OCI-LY7 (cell line): ENCODE results near the gene HTR2A. TPM values are rescaled to one million over a fixed set of nuclear protein-coding genes. Genes with fewer than 3 reads are reported as not detected.
A peak's percentile ranks its signal among the peaks of the same experiment; 100 is the strongest.

Experiments used
- BruUV-seq: library from RNA; stranded (reverse); fragments of 400-500 nt; replicated peaks from 2 replicates; lab custom pipeline; 2021; lab: Mats Ljungman, UMichigan
- CTCF ChIA-PET: fragments of 300-600 bp; sonication (Branson Sonifier 250); formaldehyde crosslinking; loops from one replicate; lab custom pipeline; 2022; ENCODE audit warnings: antibody characterized with exemption; ENCODE audit not compliant: unreplicated experiment; lab: Charles Lee
- POLR2A ChIA-PET: fragments of 300-600 bp; sonication (Branson Sonifier 250); formaldehyde crosslinking; loops from one replicate; lab custom pipeline; 2022; ENCODE audit warnings: antibody characterized with exemption; lab: Charles Lee
- DNase-seq: peaks from one replicate; pipeline ENCODE4 v3.0.0-alpha.2; 2015; ENCODE audit warnings: low spot score
- H2AFZ ChIP-seq: fragments of 200-600 bp; sonication (generic), shearing (Covaris generic); 2 replicates; pipeline ENCODE4 v1.6.1; 2014; ENCODE audit warnings: mild to moderate bottlenecking, antibody characterized with exemption, low read length, moderate library complexity
- H3K27ac ChIP-seq: fragments of 200-600 bp; sonication (generic); 2 replicates; pipeline ENCODE4 v1.5.1; 2014; ENCODE audit warnings: mixed run types, low read depth, mild to moderate bottlenecking, moderate library complexity, low read length, inconsistent platforms; ENCODE audit not compliant: poor library complexity, severe bottlenecking
- H3K36me3 ChIP-seq: fragments of 200-600 bp; sonication (generic); 2 replicates; pipeline ENCODE4 v1.6.1; 2014; ENCODE audit warnings: mild to moderate bottlenecking, antibody characterized with exemption, low read length, moderate library complexity, mixed read lengths; ENCODE audit not compliant: insufficient read depth
- H3K4me1 ChIP-seq: fragments of 200-600 bp; sonication (generic); 2 replicates; pipeline ENCODE4 v1.5.1; 2014; ENCODE audit warnings: mild to moderate bottlenecking, low read length; ENCODE audit not compliant: insufficient read depth, poor library complexity, severe bottlenecking
- H3K4me2 ChIP-seq: fragments of 200-600 bp; sonication (generic); 2 replicates; pipeline ENCODE4 v1.6.1; 2014; ENCODE audit warnings: mild to moderate bottlenecking, low read length
- H3K4me3 ChIP-seq: fragments of 200-600 bp; sonication (generic); 2 replicates; pipeline ENCODE4 v1.5.1; 2014; ENCODE audit warnings: mild to moderate bottlenecking, low read depth, low read length; ENCODE audit not compliant: poor library complexity, severe bottlenecking
- H3K79me2 ChIP-seq: fragments of 200-600 bp; sonication (generic); 2 replicates; pipeline ENCODE4 v1.6.1; 2016; ENCODE audit warnings: low read depth, mild to moderate bottlenecking, low read length, moderate library complexity, mixed read lengths; ENCODE audit not compliant: insufficient read depth
- H3K9me2 ChIP-seq: fragments of 200-600 bp; sonication (generic); 2 replicates; pipeline ENCODE4 v1.6.1; 2016; ENCODE audit warnings: mild to moderate bottlenecking, low read length, mixed read lengths; ENCODE audit not compliant: insufficient read depth
- H3K9me3 ChIP-seq: fragments of 200-600 bp; sonication (generic); 2 replicates; pipeline ENCODE4 v1.6.1; 2014; ENCODE audit warnings: mild to moderate bottlenecking, mixed run types, low read length, mixed read lengths
- H4K20me1 ChIP-seq: fragments of 200-600 bp; sonication (generic); 2 replicates; pipeline ENCODE4 v1.6.1; 2014; ENCODE audit warnings: mild to moderate bottlenecking, antibody characterized with exemption, low read length, moderate library complexity, mixed read lengths; ENCODE audit not compliant: insufficient read depth
- EZH2phosphoT487 ChIP-seq: fragments of 200-600 bp; sonication (generic); IDR thresholded peaks from 2 replicates; pipeline ENCODE4 v1.6.1; 2018; ENCODE audit warnings: low read depth, borderline replicate concordance, mild to moderate bottlenecking, mixed run types, antibody characterized with exemption, low read length, moderate library complexity, mixed read lengths
- intact Hi-C: fragments of 100-400 bp; cut with micrococcal nuclease; formaldehyde crosslinking; loops from one replicate; pipeline ENCODE4 v1.10.0; 2022; ENCODE audit not compliant: unreplicated experiment
- total RNA-seq, 2 experiments: library from RNA; depleted of rRNA in 1 of 2; stranded (reverse); fragments of >200 nt in 1 of 2; shearing (Covaris generic) in 1 of 2; gene quantifications; 2 replicates each; pipeline ENCODE4 v1.2.3, GENCODE V29; 2014 to 2022
- TF ChIP-seq, protein P1 (sequence below): fragments of 200-600 bp; sonication (generic); conservative IDR thresholded peaks from 2 replicates; pipeline ENCODE4 v1.5.1; 2014; ENCODE audit warnings: mild to moderate bottlenecking, antibody characterized with exemption, low read length, moderate library complexity, mixed read lengths

The HTR2A gene
- total RNA-seq, 2 experiments from 2014 or later = not detected

DNA sequence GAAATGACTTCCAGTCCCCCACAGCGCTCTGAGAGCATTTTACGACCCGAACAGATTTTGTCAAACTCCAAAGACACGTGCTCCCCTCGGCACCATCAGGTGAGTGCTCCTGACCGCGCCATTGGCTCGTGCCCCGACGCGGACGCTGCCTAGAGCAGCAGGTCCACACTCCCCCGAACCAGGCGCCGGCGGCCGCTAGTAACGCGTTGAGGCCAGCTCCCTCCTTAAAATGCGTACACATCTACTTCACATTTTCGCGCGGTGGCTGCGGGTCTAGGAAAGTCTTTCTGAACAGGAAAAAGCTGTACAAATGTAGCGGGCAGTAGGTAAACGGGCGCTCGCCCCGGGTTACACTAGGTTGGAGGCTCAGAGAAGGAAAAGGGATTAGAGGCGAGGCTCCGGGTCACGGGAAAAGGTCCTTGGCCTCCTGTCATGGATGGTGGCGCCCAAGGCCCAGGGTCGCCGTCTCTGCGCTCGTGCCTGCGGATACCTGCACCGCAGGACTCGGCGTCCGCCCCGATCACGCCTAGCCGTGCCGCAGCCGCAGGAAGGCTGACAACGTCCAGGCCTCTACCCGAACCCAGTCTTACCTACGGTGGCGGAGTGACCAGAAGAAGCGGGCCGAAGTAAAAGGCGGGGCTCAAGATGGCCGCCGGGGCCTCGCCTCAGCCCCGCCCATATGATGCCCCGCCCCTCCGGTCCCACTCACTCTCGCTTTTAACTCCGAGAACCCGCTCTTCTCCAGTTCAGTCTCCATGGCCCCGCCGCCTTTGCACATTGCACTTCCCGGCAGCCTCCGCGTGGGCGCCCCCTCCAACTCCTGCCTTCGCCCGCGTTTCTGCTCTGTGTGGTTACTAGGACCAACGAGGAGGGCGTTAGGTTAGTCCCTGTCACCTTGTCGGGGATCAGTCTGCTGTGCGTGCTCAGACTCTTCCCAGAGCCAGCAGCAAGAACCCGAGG lies 100.1 kb downstream of the HTR2A start, which contains the start of gene ESD:
Gene ESD, minus strand, starts transcription at position 647 of the 960 bp plus-strand sequence. CDS start 5,748 bp downstream, outside the sequence.
- Histone ChIP-seq H3K9me3 (no peaks in the 10 kb centered on the region), H3K4me3 (peak within 1 kb of the TSS; percentile 71), H4K20me1 (no peaks in the 10 kb centered on the region), H3K36me3 (no peaks in the 10 kb centered on the region), H3K9me2 (no peaks in the 10 kb centered on the region), H3K27ac (peak within 1 kb of the TSS; percentile 45), H2AFZ (peak within 1 kb of the TSS; percentile 91), H3K79me2 (peaks cover 14% of the 10 kb centered on the region; the same call in 1 of the 2 replicates), H3K4me2 (peak within 1 kb of the TSS; percentile 69), H3K4me1 (peaks cover 17% of the 10 kb centered on the region)
- DNase-seq = peak; percentile 83
- ChIA-PET CTCF (no interaction called here), POLR2A (interaction anchor here (0.6 to 0.8 kb wide), 2 partner anchors 12 to 850 kb away, joined by 3 read pairs; no protein-coding TSS in a partner anchor)
- TF ChIP-seq, protein P1, sequence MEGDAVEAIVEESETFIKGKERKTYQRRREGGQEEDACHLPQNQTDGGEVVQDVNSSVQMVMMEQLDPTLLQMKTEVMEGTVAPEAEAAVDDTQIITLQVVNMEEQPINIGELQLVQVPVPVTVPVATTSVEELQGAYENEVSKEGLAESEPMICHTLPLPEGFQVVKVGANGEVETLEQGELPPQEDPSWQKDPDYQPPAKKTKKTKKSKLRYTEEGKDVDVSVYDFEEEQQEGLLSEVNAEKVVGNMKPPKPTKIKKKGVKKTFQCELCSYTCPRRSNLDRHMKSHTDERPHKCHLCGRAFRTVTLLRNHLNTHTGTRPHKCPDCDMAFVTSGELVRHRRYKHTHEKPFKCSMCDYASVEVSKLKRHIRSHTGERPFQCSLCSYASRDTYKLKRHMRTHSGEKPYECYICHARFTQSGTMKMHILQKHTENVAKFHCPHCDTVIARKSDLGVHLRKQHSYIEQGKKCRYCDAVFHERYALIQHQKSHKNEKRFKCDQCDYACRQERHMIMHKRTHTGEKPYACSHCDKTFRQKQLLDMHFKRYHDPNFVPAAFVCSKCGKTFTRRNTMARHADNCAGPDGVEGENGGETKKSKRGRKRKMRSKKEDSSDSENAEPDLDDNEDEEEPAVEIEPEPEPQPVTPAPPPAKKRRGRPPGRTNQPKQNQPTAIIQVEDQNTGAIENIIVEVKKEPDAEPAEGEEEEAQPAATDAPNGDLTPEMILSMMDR = no peak
- no peak for TF ChIP-seq EZH2phosphoT487
- no TSS peak for BruUV-seq
- intact Hi-C loops = no loop called here

DNA sequence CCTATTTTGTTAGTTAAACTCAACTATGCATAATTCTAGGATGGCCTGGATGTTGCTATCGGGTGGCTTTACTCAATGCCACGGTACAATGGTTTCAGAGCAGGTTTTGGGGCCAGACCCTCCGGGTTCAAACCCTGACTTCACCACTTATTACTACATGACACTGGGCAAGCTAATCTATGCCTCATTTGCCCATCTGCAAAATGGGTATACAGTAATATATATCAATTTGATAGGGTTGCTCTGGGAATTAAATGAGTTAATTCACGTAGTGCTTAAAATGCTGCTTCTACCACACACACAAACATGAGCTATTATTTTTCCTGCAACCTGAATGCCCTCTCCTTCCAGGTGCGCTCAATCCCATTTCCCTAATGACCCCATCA lies 100.7 kb downstream of the HTR2A start:
- Histone ChIP-seq H4K20me1 (no peaks in the 10 kb centered on the region), H3K9me3 (no peaks in the 10 kb centered on the region), H3K36me3 (peaks cover 6% of the 10 kb centered on the region), H3K4me3 (peak overlapping the region; percentile 71), H3K27ac (no peak overlapping the region), H2AFZ (peak overlapping the region; percentile 91; the same call in 1 of the 2 replicates), H3K79me2 (peaks cover 14% of the 10 kb centered on the region; the same call in 1 of the 2 replicates), H3K9me2 (no peaks in the 10 kb centered on the region), H3K4me2 (peak overlapping the region; percentile 69), H3K4me1 (peaks cover 17% of the 10 kb centered on the region)
- intact Hi-C loops = no loop called here
- no peak for DNase-seq
- ChIA-PET CTCF (no interaction called here), POLR2A (interaction anchor here (0.6 kb wide), 1 partner anchor 850 kb away, joined by 3 read pairs; no protein-coding TSS in a partner anchor)
- TF ChIP-seq, protein P1 = no peak
- TF ChIP-seq EZH2phosphoT487 = no peak
- TSS peak; percentile 74 for BruUV-seq
